GM03348 (cell line): ENCODE data around the gene POLR2J.
"Not testable (repeated sequence)": the region's sequence is repeated elsewhere in the genome, so short reads cannot be mapped to it uniquely, and the experiment has no call there.

ENCODE experiments used
- DNase-seq: peaks from one replicate; pipeline ENCODE4 v3.0.0; 2012; ENCODE audit warnings: low spot score

Gene POLR2J

DNA sequence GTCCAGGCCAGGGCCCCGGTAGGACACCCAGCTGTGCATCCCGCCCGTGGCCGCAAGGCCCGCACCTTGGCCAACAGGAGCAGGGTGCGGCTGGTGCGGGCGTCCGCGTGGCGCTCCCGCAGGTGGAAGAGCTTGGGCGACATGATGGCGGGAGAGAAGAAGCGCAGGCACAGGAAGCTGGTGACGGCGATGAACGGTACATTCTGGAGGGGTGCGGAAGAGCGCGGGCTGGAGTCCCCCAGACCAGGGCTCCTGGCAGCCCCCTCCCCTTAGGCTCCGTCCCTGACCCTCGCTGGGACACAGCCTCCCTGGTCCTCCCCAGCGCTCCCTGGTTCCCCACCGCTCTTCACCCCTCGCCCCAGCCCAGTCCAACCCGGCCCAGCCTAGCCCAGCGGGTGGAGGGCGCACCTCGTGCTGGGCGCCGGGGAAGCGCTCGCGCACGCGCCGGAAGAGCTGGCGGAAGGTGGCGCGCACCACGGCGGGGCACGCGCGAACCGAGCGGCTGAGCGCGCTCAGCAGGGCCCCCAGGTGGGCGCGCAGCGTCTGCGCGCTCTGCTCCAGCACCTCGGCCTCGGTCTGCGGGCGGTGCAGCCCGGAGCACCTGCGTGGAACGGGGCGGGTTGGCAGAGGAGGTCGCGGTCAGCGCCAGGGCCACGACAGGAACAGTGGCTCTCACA, 15.9 kb upstream of the POLR2J start:
- DNase-seq, result not testable (repeated sequence)

DNA sequence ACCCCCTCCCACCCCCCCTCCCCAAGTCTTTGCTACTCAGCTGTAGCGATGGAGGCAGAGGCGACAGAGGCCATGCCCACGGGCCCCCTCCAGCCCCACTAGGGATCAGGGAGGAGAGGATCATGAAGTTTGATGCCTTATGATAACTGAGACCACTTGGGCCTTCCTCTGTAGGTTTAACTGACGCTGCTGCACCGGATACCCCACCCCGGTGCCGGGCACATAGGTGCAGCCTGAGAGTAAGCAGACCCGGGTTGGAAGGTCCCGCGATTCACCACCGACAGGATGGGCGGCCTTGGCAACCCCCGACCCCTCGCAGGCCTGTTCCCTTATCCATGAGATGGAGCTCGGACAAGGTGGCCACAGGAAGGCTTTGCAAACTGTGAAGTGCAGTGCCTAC, 15.3 kb upstream of the POLR2J start:
- not testable (repeated sequence) for DNase-seq

DNA sequence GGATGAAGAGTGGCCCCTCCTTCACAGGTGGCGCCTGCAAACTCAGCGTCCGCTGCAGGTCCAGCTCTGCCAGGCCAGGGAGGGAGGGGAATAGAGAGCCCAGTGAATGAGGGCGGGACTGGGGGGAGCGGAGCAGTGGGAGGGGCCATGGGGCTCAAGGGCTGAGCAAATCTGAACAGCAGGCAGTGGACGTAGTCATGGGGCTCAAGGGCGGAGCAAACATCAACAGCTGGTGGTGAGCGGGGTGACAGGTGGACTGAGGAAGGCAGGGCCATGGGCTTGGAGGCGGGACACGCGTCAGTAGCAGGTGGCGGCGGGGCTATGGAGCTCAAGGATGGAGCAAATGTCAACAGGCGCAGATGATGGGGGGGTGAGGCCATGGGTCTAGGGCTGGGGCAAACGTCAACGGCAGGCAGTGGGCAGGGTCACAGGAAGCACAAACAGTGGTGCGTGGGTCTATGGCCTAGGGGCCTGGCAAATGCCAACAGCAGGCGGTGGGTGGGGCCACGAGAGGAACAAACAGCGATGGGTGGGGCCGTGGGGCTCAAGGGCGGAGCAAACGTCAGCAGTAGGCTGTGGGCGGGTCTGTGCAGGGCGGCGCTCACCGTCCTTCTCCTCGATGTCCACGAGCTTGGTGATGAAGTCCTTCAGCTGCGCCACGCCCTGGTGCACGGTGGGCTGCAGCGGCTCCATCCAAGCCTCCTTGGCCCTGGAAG, 14.7 kb upstream of the POLR2J start:
- DNase-seq, result not testable (repeated sequence)

DNA sequence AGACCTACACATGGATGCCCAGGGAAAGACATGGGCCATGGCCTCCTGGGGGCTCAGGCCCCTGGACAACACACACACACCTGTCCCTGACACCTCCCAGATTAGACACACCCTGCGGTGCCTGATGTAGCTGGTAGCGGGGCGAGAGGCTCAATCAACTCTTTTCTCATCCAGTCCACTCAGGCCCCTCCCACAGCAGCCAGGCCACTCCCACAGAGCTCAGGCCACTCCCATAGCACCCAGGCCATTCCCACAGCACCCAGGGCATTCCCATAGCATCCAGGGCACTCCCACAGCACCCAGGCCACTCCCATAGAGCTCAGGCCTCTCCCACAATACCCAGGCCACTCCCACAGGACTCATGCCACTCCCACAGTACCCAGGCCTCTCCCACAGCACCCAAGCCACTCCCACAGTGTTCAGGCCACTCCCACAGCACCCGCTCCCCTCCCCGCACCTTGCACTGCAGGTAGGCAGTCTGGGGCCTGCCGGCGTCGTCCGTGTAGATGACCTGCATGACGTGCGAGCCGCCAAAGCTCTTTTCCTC, 11.9 kb upstream of the POLR2J start:
- DNase-seq, result not testable (repeated sequence)

DNA sequence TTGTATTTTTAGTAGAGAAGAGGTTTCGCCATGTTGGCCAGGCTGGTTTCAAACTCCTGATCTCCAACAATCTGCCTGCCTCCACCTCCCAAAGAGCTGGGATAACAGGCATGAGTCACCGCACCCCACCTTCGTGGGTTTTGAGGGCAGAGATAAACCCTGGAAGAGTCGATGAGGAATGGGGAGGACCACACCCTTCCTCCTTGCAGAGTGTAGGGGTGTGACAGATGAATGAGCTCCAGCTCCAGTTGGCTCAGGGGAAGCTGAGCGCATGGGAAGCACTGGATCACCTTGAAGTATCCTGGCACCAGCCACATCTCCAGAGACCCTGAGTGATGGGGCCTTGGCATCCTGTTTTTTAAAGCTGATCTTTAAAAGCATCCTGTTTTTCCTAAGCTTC, 5.6 kb upstream of the POLR2J start:
- not testable (repeated sequence) for DNase-seq

DNA sequence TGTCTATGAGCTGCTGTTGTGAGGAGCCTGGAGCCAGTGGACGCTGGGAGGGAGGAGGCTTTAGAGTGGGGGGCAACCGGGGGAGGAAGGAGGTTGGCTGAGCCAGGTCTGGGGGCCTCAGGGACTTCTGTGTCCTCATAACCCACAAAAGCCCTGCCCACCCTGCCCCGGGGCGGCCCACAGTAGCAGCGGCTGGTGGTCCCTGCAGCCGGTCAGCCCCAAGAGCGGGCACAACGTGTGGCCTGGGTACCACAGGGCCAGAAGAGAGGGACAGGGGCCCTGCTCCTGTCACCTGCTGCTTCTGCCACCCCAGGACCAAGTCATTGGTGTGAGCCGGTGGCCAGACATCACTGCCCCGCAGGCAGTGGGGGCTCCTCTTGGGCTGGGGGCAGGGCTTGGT, 3.2 kb upstream of the POLR2J start:
- not testable (repeated sequence) for DNase-seq

DNA sequence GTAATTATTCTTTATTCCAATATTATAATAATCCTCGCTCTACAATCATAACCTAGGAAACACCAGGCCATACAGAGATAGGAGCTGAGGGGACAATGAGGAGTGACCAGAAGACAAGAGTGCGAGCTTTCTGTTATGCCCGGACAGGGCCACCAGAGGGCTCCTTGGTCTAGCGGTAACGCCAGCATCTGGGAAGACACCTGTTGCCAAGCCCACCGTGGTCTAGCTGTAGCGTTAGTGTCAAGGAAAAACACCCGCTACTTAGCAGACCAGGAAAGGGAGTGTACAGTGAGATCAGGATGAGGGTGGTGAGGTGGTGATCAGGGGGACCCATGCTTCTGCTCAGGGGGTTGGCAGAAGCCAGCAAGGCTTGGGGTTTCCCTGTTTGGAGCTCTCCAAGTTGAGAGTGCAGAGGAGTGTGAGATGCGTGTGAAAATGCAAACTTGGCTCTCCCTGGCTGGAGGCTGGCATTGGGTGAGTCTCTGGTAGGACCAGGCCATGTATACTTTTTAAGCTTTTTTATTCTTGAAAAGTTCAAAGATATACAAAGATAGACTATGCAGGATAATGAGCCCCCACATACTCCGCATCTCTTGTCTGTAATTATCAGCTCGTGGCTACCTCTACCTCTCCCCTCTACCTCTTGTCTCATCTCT, 1.4 kb upstream of the POLR2J start:
- not testable (repeated sequence) for DNase-seq

DNA sequence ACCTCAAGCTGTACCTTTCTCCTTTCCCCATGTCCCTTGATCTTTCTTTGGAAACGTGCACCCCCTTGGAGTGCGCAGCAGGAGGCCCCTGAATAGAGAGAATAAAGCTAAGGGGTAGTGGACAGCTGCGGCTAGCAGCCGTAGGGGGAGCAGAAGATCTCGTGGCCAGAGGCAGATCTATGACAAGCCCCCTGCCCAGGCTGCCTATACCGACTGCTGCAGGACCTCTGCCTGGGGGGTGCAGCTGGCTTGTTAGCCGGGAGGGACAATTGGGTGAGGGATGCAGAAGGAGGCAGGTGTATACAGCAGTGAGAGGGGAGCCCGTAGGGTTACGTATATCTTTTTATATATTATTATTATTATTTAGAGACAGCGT, 475 bp upstream of the POLR2J start:
- not testable (repeated sequence) for DNase-seq

DNA sequence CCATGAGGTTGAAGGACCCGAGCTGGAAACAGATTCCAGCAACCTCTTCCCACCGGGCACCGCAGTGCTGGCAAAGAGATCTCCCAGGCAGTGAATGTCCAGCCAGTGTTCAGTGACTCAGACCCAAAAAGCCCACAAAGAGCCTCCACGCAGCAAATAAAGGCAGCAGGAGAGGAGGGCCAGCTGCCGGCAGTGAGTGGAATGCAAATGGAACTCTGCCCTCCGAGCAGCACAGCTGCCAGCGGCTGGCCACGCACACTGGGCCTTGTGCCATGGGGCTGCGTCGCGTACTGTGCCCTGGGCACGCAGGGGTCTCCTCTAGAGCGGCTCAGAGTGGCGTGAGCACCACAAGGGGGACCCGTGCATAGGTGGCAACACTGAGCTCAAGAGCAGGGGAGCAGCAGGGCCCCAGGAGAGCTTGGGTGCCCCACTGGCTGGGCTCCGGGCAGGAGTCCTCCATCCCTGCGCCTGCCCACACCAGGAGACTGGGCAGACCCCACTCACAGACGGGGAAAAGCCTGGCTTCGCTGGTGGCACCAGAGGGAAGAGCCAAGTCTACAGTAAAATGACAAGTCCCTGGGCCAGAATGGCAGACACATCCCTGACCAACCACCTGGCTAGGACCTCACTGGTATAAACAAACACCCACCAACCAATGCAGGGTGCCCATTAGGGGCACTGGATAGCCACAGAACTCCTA, 3.8 kb downstream of the POLR2J start:
- DNase-seq, result not testable (repeated sequence)

DNA sequence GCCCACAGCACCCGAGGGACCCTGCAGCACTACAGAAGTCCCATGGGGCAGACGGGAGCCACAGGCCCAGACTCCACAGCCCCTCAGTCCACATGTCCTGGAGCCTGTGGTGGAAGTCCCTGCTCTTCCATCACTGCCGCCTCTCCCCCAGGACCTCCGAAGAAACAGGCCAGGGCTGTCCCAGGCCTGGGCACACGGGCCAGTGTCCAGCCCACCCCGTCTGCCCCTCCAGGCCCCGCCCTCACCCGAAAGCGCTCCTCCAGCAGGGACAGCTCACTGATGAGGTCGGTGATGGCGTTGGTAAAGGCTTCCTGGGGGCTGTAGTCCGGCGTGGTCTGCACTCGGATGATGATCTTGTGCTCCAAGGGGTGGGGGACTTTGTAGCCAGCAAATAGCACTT, 4.6 kb downstream of the POLR2J start:
- DNase-seq, result not testable (repeated sequence)

DNA sequence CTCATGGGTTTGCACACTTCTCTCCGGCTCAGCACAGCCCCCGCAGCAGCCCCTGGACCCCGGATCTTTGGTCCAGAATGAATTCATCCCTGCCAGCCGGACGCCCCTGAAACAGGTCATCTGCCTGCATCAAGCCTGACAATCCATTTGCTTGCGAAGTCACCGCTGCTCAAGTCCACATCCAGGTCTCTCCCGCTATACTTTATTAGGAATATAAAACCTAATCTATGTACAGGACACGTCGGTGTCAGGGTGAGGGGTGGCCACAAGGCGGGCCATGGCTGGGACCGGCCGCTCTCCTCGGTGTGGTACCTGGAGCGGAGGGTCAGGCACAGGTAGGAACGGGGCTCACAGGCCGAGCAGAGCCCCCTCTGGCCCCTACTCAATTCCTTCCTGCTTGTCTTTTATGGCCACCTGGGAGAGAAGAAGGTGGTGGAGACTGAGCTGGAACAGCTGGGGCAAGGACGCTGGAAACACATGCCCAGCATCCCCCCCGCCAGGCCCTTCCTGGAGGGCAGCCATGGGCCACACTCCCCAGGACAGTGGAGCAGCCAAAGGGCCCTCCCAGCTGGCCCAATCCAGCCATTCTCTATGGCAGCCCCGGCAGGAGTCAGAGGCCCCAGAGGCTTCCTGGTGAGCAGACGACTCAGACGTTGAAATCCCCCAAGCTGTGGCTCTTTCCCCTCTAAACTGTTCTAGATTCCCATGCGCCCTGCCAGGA, 5.3 kb downstream of the POLR2J start:
- DNase-seq, result no peak

DNA sequence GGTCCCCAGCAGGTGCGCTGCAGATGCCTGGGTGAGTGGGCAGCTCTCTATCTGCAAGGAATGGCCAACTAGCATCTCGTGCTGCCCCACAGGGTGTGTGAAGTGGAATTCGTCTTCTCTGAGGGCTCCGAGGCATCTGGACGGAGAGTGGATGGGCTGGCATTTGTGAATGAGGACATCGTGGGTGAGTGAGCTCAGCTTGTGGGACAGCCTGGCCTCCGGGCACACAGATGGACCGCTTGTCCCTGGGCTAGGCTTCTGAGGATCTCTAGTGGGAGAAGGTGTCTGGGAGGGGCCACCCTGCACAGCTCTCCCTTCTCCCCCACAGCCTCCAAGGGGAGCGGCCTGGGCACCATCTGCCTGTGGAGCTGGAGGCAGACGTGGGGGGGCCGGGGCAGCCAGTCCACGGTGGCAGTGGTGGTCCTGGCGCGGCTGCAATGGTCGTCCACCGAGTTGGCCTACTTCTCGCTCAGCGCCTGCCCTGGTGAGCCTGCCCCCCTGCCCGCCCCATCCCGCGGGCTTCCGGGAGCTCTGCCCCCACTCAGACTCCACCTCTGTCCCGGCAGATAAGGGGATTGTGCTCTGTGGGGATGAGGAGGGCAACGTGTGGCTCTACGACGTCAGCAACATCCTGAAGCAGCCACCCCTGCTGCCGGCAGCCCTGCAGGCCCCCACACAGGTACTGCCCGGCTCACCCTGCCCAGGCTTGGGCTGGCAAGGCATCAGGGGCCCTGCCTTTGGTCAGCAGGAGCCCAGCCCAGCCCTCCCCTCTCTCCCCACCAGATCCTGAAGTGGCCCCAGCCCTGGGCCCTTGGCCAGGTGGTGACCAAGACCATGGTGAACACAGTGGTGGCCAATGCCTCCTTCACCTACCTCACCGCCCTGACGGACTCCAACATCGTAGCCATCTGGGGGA, 6.3 kb downstream of the POLR2J start:
- no peak for DNase-seq

DNA sequence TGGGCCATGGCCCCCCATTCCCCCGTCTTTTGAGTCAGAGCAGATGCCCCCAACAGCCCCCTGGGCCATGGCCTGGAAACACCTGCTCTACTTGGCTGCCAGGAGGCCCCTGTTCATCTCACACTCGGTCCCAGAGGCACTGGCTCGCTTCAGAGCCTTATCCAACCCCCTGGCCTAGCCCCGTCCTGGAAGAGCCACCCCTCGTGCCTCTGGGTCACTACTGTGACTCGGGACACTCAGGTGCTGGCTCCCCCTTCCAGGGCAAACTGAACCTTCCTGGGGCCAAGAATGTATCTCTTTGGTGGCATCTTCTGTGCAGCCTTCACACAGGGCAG, 7.0 kb downstream of the POLR2J start:
- no peak for DNase-seq

DNA sequence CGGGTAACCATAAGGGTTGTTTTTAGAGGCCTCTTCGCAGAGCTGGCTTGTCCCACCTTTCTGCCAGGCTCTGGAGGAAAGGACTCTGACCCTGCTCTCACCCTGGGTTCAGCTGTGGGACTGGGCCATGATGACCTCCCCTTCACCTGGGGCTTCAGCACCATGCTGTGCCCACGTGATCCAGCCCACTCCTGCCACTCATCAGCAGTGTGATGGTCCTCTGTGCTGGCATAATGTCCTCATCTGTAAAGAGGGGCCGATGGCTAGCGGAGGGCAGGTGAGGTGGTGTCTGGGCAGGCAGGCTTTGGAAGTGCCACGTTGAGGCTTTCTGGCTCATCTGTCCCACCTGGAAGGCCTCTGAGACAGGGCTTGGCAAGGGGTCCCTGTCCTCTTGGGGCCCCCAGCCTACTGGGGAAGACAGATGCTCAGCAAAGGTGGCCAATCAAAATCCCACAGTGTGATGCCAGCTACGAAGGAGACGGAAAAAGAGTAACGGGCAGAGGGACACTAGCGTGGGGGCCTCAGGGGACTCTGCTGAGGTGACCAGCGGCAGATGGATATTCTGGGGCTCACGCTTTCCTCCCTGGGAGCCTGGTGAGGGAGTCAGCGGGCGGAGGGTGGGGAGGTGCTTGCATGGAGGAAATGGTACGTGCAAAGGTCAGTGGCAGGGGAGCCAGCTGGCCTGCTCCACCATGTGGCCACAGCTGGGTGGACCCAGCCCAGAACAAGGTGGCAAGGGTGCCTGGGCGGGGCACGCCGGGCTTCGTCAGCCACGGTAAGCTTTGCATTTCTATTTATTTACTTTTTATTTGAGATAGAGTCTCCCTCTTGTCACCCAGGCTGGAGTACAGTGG, 8.5 kb downstream of the POLR2J start:
- DNase-seq, result no peak

DNA sequence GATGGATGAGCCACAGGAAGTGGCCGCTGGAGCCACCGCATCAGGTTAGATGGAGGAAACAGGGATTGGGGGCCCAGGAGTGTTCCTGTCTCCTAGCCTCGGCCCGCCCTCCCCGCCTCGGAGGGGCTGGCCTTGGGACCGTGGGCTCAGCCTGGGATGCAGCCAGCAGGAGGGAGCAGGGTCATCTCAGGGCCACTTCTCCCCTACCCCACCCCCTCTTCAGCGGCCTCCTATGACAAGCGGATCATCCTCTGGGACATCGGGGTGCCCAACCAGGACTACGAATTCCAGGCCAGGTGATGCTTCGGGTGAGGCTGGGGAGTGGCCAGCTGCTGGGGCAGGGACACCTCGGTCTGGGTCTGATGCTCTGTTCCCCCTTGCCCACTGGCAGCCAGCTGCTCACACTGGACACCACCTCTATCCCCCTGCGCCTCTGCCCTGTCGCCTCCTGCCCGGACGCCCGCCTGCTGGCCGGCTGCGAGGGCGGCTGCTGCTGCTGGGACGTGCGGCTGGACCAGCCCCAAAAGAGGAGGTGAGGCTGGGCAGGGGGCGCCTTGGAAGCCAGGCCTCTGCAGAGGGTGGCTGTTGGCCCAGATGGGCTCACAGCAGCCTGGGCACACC, 9.3 kb downstream of the POLR2J start:
- DNase-seq, result no peak

DNA sequence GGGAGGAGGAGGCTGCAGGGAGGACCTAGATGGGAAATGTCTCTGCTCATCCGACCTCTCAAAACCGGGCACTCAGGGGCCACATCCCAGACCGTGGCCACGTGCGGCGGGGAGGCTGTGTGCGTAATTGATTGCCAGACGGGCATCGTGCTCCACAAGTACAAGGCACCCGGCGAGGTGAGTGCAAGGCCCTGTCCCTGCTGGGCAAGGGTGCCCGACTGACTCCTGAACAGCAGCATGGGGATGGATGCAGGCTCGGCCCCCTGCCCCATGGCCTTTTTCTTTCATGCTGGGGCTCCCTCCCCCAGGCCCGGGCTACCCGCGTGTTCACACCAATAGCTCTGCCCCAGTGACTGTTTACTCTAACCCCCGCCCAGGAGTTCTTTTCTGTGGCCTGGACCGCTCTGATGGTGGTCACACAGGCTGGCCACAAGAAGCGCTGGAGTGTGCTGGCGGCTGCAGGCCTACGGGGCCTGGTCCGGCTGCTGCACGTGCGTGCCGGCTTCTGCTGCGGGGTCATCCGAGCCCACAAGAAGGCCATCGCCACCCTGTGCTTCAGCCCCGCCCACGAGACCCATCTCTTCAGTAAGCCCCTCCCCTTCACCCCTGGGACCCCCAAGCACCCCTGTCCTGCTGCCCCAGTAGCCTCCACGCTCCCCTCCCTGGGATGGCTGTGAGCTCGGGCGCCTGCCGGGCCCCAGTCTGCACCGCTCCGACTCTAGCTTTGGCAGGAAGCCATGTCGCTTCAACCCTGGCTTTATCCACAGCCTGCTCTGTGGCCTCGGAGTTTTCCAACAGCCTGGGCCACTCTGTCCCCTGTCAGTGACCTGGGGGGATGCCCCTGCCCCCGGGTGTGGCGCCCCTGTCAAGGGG, 10.0 kb downstream of the POLR2J start:
- DNase-seq, result no peak

DNA sequence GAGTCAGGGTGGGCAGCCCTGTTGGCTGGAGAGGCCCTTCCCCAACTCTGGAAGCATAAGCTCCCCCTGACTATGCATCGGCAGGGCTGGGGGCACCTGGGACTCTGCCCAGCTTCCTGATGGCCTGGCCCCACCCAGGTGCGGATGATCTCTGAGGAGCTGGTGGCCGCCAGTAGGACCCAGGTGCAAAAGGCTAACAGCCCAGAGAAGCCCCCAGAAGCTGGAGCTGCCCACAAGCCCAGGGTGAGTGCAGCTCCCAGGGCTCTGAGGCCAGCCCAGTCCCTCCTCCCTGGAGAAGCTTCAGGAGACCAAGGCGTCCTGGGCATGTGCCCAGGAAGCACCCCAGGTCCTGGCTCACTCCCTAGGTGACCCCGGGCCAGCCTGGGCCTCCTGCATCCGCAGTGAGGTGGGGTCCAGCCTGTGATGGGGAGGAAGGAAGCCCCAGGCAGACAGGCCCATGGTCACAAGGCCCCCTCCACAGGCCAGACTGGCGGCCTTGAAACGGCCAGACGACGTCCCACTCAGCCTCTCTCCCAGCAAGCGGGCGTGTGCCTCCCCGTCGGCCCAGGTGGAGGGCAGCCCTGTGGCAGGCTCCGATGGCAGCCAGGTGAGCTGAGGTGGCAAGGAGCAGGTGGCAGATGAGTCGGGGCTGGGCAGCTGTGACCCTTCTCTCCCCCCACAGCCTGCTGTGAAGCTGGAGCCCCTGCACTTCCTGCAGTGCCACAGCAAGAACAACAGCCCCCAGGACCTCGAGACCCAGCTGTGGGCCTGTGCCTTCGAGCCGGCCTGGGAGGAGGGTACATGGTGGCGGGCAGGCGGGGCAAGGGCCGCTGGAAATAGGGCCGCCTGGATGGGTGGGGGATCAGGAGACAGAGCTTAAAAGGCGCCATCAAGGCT, 10.9 kb downstream of the POLR2J start:
- no peak for DNase-seq
